ENCODE data around the gene ROR1.

The ROR1 gene

DNA sequence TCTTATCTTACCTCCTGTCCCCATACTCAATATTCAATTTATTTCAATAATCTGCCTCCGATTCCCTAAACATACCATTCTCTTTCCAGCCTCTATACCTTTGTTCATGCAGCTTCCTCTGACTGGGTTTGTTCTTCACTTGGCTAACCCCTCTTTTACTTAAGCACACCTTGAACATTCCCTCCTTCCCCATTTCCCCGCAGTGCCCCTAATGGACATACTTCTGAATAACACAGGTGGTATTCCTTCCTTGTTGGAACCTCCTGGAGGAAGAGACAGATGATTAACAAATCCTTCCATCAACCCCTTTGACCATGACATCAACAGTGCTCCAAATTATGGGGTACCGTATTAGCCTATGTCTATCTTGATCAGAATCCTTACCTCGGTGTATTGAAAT, 239.6 kb downstream of the ROR1 start:
- Histone ChIP-seq H3K9me3 (ENCODE audit: control insufficient read depth, insufficient read depth, low read depth, low read length) (no peaks in the 10 kb centered on the region), H3K4me3 (ENCODE audit: low read depth, low read length) (no peak overlapping the region), H3K4me1 (ENCODE audit: control insufficient read depth, insufficient read depth, low read length) (no peaks in the 10 kb centered on the region), H3K36me3 (ENCODE audit: control insufficient read depth in 2 of 2, insufficient read depth in 1 of 2, low read length in 2 of 2) (peaks cover 0 to 4% of the 10 kb centered on the region in 2 experiments; a peak in 1 of 3 replicates), H3K27ac (ENCODE audit: extremely low read depth, low read depth, low read length) (no peak overlapping the region)
- TF ChIP-seq ZNF48 (tag by site-specific recombination; IDR thresholded peaks at IDR 0.05) (no peak), ZNF175 (tag by site-specific recombination; IDR thresholded peaks at IDR 0.05) (no peak), ZNF837 (tag by site-specific recombination; IDR thresholded peaks at IDR 0.05) (no peak), MEIS1 (CRISPR knock-in tag; IDR thresholded peaks at IDR 0.05; ENCODE audit: borderline replicate concordance) (no peak), HOXD13 (CRISPR knock-in tag; IDR thresholded peaks at IDR 0.05; ENCODE audit: borderline replicate concordance) (no peak), ZNF202 (tag by site-specific recombination; IDR thresholded peaks at IDR 0.05; ENCODE audit: borderline replicate concordance) (no peak), ZNF596 (tag by site-specific recombination; IDR thresholded peaks at IDR 0.05) (no peak), ZNF544 (tag by site-specific recombination; IDR thresholded peaks at IDR 0.05) (no peak), ZNF426 (tag by site-specific recombination; IDR thresholded peaks at IDR 0.05) (no peak), KLF16 (tag by site-specific recombination; IDR thresholded peaks at IDR 0.05) (no peak), OSR2 (tag by site-specific recombination; IDR thresholded peaks at IDR 0.05) (no peak), ZNF239 (tag by site-specific recombination; IDR thresholded peaks at IDR 0.05) (no peak)
- TF ChIP-seq, protein P1, sequence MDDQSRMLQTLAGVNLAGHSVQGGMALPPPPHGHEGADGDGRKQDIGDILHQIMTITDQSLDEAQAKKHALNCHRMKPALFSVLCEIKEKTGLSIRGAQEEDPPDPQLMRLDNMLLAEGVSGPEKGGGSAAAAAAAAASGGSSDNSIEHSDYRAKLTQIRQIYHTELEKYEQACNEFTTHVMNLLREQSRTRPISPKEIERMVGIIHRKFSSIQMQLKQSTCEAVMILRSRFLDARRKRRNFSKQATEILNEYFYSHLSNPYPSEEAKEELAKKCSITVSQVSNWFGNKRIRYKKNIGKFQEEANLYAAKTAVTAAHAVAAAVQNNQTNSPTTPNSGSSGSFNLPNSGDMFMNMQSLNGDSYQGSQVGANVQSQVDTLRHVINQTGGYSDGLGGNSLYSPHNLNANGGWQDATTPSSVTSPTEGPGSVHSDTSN (CRISPR knock-in tag; IDR thresholded peaks at IDR 0.05), result no peak
- POLR2A ChIA-PET, result no interaction called here
- CTCF ChIA-PET, result no interaction called here

DNA sequence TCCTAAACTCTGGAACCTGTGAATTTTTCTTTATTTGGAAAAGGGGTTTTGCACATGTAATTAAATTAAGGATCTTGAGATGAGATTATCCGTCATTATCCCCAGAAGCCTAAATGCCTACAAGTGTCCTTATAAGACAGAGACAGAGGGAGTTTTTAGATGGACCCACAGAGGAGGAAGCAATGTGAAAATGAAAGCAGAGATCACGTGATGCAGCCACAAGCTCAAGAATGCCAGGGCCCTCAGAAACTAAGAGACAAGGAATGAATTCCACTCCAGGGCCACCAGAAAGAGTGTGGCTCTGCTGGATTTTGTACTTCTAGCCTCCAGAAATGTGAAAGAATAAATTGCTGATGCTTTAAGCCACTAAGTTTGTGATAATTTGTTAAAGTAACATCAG, 246.0 kb downstream of the ROR1 start:
- H3K4me1 ChIP-seq (ENCODE audit: control insufficient read depth, insufficient read depth, low read length), result no peaks in the 10 kb centered on the region
- ChIA-PET CTCF (interaction anchor here (0.5 kb wide), 1 partner anchor 118 kb away, joined by 3 read pairs; no protein-coding TSS in a partner anchor), POLR2A (no interaction called here)
- TF ChIP-seq, protein P2, sequence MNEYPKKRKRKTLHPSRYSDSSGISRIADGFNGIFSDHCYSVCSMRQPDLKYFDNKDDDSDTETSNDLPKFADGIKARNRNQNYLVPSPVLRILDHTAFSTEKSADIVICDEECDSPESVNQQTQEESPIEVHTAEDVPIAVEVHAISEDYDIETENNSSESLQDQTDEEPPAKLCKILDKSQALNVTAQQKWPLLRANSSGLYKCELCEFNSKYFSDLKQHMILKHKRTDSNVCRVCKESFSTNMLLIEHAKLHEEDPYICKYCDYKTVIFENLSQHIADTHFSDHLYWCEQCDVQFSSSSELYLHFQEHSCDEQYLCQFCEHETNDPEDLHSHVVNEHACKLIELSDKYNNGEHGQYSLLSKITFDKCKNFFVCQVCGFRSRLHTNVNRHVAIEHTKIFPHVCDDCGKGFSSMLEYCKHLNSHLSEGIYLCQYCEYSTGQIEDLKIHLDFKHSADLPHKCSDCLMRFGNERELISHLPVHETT (tag by site-specific recombination; IDR thresholded peaks at IDR 0.05), result no peak
- no peak for TF ChIP-seq ZNF248 (tag by site-specific recombination; IDR thresholded peaks at IDR 0.05)
- TF ChIP-seq ZNF664 (tag by site-specific recombination; IDR thresholded peaks at IDR 0.05), result no peak
- no peak for TF ChIP-seq ZNF391 (tag by site-specific recombination; IDR thresholded peaks at IDR 0.05; ENCODE audit: borderline replicate concordance, low read depth)
- TF ChIP-seq, protein P3, sequence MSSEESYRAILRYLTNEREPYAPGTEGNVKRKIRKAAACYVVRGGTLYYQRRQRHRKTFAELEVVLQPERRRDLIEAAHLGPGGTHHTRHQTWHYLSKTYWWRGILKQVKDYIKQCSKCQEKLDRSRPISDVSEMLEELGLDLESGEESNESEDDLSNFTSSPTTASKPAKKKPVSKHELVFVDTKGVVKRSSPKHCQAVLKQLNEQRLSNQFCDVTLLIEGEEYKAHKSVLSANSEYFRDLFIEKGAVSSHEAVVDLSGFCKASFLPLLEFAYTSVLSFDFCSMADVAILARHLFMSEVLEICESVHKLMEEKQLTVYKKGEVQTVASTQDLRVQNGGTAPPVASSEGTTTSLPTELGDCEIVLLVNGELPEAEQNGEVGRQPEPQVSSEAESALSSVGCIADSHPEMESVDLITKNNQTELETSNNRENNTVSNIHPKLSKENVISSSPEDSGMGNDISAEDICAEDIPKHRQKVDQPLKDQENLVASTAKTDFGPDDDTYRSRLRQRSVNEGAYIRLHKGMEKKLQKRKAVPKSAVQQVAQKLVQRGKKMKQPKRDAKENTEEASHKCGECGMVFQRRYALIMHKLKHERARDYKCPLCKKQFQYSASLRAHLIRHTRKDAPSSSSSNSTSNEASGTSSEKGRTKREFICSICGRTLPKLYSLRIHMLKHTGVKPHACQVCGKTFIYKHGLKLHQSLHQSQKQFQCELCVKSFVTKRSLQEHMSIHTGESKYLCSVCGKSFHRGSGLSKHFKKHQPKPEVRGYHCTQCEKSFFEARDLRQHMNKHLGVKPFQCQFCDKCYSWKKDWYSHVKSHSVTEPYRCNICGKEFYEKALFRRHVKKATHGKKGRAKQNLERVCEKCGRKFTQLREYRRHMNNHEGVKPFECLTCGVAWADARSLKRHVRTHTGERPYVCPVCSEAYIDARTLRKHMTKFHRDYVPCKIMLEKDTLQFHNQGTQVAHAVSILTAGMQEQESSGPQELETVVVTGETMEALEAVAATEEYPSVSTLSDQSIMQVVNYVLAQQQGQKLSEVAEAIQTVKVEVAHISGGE (tag by site-specific recombination; conservative IDR thresholded peaks at IDR 0.05; ENCODE audit: low read depth), result no peak
- no peak for TF ChIP-seq ZNF785 (tag by site-specific recombination; IDR thresholded peaks at IDR 0.05)
- TF ChIP-seq ZNF837 (tag by site-specific recombination; IDR thresholded peaks at IDR 0.05), result no peak
- no peak for TF ChIP-seq ZFP3 (tag by site-specific recombination; IDR thresholded peaks at IDR 0.05; ENCODE audit: low read depth)
- TF ChIP-seq ZNF211 (tag by site-specific recombination; IDR thresholded peaks at IDR 0.05; ENCODE audit: low read depth), result no peak
- TF ChIP-seq ZBTB1 (tag by site-specific recombination; IDR thresholded peaks at IDR 0.05), result no peak
- TF ChIP-seq ZNF600 (tag by site-specific recombination; IDR thresholded peaks at IDR 0.05), result no peak
- TF ChIP-seq ZNF660 (tag by site-specific recombination; IDR thresholded peaks at IDR 0.05), result no peak
- TF ChIP-seq ZNF473 (tag by site-specific recombination; IDR thresholded peaks at IDR 0.05), result no peak
- TF ChIP-seq ZNF707 (tag by site-specific recombination; IDR thresholded peaks at IDR 0.05), result no peak
- no peak for TF ChIP-seq ZNF510 (tag by site-specific recombination; IDR thresholded peaks at IDR 0.05; ENCODE audit: insufficient replicate concordance)
- no peak for TF ChIP-seq KLF10 (tag by site-specific recombination; IDR thresholded peaks at IDR 0.05)
- TF ChIP-seq ZNF624 (tag by site-specific recombination; IDR thresholded peaks at IDR 0.05), result no peak
- TF ChIP-seq, protein P4, sequence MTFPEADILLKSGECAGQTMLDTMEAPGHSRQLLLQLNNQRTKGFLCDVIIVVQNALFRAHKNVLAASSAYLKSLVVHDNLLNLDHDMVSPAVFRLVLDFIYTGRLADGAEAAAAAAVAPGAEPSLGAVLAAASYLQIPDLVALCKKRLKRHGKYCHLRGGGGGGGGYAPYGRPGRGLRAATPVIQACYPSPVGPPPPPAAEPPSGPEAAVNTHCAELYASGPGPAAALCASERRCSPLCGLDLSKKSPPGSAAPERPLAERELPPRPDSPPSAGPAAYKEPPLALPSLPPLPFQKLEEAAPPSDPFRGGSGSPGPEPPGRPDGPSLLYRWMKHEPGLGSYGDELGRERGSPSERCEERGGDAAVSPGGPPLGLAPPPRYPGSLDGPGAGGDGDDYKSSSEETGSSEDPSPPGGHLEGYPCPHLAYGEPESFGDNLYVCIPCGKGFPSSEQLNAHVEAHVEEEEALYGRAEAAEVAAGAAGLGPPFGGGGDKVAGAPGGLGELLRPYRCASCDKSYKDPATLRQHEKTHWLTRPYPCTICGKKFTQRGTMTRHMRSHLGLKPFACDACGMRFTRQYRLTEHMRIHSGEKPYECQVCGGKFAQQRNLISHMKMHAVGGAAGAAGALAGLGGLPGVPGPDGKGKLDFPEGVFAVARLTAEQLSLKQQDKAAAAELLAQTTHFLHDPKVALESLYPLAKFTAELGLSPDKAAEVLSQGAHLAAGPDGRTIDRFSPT (tag by site-specific recombination; IDR thresholded peaks at IDR 0.05), result no peak
- peaks cover 0 to 4% of the 10 kb centered on the region in 2 experiments; a peak in 1 of 3 replicates for H3K36me3 ChIP-seq (ENCODE audit: control insufficient read depth in 2 of 2, insufficient read depth in 1 of 2, low read length in 2 of 2)
- no peaks in the 10 kb centered on the region for H3K9me3 ChIP-seq (ENCODE audit: control insufficient read depth, insufficient read depth, low read depth, low read length)
- H3K4me3 ChIP-seq (ENCODE audit: low read depth, low read length), result no peak overlapping the region
- H3K27ac ChIP-seq (ENCODE audit: extremely low read depth, low read depth, low read length), result no peak overlapping the region

Measured in HEK293 (cell line).